ENCODE data around the gene RAD52.

Gene RAD52
- 9.5 to 16.8 reads per million in 2 experiments for total RNA-seq

- peak; percentile 94 for DNase-seq (ENCODE audit: low read depth)
Measured at GRCh38 chr12:949453-950191, at the start of gene RAD52. Gene RAD52 (minus strand): TSS chr12:949694. CDS start chr12:933058, 16,636 bp downstream.

- no peak for DNase-seq (ENCODE audit: low read depth)
Measured at GRCh38 chr12:998020-998874, 48.8 kb upstream of the RAD52 start.

GRCh38 chr12:997505-997904, 48.0 kb upstream of the RAD52 start:
- no peak for DNase-seq (ENCODE audit: low read depth)

- no peak for DNase-seq (ENCODE audit: low read depth)
Measured at GRCh38 chr12:996881-997280, 47.4 kb upstream of the RAD52 start.

GRCh38 chr12:992647-993046, 43.2 kb upstream of the RAD52 start:
- no peak for DNase-seq (ENCODE audit: low read depth)

- peak; percentile 27 for DNase-seq (ENCODE audit: low read depth)
Measured at GRCh38 chr12:991350-992333, 42.1 kb upstream of the RAD52 start.

- DNase-seq (ENCODE audit: low read depth) = peak; percentile 78
Measured at GRCh38 chr12:990661-991349, 41.3 kb upstream of the RAD52 start, which contains the start of gene ERC1. Gene ERC1 (plus strand): TSS chr12:991223. CDS start chr12:1027904, 36,681 bp downstream.

- DNase-seq (ENCODE audit: low read depth) = peak; percentile 22
Measured at GRCh38 chr12:989751-990660, 40.5 kb upstream of the RAD52 start.

- DNase-seq (ENCODE audit: low read depth) = no peak
Measured at GRCh38 chr12:989051-989450, 39.6 kb upstream of the RAD52 start.

- DNase-seq (ENCODE audit: low read depth) = no peak
Measured at GRCh38 chr12:988646-989045, 39.2 kb upstream of the RAD52 start.

GRCh38 chr12:981961-982360, 32.5 kb upstream of the RAD52 start:
- DNase-seq (ENCODE audit: low read depth) = no peak

GRCh38 chr12:981176-981828, 31.8 kb upstream of the RAD52 start:
- no peak for DNase-seq (ENCODE audit: low read depth)

- DNase-seq (ENCODE audit: low read depth) = no peak
Measured at GRCh38 chr12:979349-979748, 29.9 kb upstream of the RAD52 start.

- DNase-seq (ENCODE audit: low read depth) = no peak
Measured at GRCh38 chr12:977156-977555, 27.7 kb upstream of the RAD52 start.

- DNase-seq (ENCODE audit: low read depth) = no peak
Measured at GRCh38 chr12:976644-977043, 27.1 kb upstream of the RAD52 start.

GRCh38 chr12:974271-974862, 24.9 kb upstream of the RAD52 start:
- no peak for DNase-seq (ENCODE audit: low read depth)

- no peak for DNase-seq (ENCODE audit: low read depth)
Measured at GRCh38 chr12:971991-972390, 22.5 kb upstream of the RAD52 start.

GRCh38 chr12:969821-970220, 20.3 kb upstream of the RAD52 start:
- DNase-seq (ENCODE audit: low read depth) = no peak

- no peak for DNase-seq (ENCODE audit: low read depth)
Measured at GRCh38 chr12:968545-968944, 19.1 kb upstream of the RAD52 start.

Data from T follicular helper cell (primary cell).